HG03108 (cell line): ENCODE data around the gene RREB1.

Source experiments
- ATAC-seq: cut with Tn5 transposase; IDR thresholded peaks from one replicate; pipeline ENCODE4 v1.9.1; 2021; ENCODE audit warnings: moderate library complexity; ENCODE audit not compliant: unreplicated experiment

RREB1 gene

DNA sequence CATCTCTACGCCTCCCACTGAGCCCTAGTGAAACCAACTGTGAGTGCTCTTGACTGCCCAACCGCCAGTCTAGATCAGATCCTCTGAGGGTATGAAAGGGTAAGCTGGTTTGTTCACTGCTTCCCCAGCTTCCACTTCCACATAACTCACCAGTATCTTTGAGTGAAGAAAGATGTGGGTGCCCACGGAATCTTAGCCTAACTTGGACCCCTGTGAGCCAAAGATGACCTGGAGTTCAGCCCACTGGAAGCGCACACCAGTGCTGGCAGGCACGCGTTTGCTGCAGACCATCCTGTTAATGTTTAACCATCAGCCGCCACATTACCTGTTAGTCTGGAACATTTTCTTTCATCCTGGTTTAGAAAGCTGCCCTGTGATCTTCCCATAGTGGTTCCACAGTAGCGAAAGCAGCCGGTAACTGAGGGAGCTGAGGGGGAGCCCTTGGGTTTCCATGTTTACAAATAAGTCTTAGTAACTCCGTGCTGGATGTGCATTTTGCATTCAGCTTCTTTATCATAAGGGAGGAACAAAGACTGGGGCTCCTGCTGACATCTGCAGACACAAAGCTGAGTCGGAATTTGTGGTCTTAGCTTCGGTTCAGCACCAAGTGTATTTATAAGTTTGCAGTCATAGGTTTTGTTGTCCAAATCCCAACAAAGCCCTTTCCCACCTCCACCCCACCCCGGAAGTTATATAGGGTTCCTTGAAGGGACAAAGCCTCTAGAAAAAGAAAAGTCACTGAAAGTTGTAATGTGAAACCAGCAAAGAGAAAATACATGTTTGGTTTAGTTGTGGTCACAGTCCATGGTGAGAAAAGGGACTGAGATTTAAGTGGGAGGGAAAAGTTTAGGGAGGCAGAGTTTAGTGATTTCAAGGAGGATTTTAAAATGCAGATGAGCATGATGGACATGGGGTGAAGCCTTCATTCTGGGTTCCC, 134.2 kb downstream of the RREB1 start:
- no peak for ATAC-seq

DNA sequence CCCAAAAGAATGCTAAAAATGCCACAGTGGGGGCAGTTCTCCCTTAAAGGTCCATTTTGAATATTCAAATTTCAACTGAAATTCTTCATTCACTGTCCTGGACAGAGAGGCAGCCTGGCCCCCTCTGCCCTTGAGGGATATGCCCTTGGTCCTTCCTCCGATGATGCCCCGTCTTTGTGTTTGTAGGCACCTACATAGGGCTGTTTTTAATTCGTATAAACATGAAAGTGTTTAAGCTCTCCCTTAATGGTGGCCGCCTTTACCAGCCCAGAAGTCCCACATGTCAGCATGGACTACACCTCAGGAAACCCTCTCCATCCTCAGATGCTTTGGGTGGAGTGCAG, 135.0 kb downstream of the RREB1 start:
- ATAC-seq, result no peak

DNA sequence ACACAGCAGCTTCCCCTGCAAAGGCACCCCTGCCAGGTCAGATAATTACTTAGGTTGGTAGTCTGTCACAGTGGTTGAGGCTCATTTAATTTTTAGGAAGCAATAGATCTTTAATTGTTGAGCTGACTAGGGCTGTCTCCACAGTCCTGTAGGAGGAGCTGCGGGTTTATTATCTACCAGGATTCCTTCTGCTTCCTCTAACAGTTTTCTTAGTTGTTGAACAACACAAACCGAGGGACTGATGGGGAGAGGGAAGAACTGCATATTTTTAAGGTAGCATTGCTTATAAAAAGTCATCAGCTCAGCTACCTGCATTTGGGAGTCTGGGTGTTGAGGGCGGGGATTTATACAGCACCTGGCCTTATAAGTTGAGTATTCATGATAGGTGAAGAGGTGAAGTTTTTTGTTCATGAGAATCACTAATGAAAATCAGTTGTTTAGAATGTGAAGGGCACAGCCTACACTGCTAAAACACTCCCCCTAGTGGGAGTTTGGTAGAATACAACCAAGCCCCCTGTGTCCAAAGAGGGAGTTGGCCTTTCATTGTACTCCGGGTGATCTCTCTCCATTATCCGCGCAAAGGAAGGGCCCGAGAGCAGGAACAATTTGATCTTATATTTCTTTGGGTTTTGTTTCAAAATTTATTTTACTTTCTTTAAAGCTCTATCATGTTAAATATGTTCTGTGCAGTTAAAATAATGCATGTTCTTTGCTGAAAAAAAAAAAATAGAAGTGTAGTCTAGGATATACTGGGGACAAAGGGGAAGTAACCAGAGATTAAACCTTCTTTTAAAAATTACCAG, 135.6 kb downstream of the RREB1 start:
- no peak for ATAC-seq

DNA sequence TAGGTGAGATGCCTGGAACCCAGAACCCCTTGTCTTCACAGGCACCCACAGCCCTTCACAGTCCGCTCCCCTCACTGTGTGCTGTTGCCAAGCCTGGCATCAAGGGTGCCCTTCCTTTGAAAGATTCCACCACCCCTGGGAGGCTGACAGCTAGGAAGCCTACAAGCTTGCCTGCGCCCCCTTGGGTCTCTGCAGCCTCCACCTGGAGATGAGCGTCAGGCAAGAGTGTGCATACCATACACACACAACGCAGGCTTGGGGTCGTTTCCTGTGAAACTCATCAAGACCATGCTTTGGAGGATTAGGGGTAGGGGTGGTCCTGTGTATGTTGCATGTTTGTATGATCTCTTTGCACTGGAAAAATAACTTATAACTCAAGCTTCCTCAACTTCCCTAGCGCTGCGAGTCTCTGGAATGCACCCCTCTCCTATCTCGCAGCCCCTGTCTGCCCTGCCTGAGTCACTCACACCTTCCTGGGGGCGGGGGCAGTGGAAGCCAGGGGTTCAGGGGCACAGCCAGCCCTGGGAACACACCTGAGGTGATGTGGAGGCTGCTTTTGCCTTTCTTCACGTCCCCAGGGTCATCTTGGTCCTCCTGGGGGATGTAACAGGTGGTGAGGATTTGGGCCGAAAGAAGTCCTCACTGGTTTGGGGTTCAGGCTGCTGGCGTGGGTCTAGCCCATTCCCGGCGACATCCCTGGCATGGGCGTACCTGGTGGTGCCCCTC, 138.1 kb downstream of the RREB1 start:
- ATAC-seq, result no peak

DNA sequence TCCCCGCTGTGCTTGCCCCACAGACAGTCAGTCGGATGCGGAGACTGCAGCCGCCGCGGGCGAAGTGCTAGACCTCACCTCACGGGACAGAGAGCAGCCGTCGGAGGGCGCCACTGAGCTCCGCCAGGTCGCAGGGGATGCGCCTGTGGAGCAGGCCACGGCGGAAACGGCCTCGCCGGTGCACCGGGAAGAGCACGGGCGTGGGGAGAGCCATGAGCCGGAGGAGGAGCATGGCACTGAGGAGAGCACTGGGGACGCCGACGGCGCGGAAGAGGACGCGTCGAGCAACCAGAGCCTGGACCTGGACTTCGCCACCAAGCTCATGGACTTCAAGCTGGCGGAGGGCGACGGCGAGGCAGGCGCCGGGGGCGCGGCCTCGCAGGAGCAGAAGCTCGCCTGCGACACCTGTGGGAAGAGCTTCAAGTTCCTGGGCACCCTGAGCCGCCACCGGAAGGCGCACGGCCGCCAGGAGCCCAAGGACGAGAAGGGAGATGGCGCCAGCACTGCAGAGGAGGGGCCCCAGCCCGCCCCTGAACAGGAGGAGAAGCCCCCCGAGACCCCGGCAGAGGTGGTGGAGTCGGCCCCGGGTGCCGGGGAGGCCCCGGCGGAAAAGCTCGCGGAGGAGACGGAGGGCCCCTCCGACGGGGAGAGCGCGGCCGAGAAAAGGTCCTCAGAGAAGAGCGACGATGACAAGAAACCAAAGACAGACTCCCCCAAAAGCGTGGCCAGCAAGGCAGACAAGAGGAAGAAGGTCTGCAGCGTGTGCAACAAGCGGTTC, 138.8 kb downstream of the RREB1 start:
- ATAC-seq, result no peak

DNA sequence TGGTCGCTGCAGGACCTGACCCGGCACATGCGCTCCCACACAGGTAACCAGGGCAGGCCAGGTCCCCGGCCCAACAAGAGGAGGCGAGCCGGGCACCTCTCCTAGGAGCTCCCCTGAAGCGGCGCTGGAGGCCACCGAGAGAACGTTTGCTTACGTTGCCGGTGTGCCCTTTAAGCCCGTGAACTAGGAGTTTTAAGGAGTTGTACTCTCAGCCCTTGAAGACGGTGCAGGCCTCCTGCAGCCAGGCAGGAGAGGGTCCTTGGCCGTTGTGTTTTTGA, 139.4 kb downstream of the RREB1 start:
- ATAC-seq, result no peak

DNA sequence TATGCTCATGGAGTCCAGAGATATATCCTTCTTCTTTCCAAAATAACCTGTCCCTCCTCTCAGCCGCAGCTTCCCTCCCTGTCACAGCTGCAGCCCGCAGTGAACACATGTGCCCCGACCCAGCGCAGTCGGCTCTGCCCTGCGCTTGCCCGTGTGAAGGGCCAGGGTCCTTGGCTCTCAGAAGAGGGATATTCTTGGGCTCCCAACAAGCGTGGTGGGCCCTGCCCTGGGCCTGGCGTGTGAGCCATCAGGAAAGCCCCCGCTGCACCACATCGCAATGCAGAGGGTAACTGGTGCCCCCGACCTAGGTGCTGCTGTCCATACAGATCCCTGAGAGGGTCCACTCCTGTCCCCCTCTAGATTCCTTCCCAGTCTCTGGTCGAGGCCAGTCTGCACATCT, 140.1 kb downstream of the RREB1 start:
- no peak for ATAC-seq

DNA sequence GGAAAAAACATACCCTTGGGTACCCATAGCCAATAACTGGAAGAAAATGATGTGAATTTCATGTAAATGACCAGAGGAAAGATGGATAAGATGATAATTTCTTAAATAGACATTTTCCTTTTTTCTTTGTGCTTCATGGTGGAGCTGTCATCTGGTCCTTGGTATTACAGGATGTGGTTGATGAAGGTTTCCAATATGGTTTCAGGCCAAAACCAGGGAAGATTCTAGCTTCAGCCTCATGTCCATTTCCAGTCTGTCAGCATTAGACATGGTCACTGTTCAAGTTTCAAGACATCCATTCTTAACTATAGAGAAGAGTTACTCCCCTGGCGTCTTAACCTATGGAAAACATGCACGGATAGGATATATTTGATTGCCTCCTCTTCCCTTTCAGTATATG, 141.6 kb downstream of the RREB1 start:
- ATAC-seq, result no peak

DNA sequence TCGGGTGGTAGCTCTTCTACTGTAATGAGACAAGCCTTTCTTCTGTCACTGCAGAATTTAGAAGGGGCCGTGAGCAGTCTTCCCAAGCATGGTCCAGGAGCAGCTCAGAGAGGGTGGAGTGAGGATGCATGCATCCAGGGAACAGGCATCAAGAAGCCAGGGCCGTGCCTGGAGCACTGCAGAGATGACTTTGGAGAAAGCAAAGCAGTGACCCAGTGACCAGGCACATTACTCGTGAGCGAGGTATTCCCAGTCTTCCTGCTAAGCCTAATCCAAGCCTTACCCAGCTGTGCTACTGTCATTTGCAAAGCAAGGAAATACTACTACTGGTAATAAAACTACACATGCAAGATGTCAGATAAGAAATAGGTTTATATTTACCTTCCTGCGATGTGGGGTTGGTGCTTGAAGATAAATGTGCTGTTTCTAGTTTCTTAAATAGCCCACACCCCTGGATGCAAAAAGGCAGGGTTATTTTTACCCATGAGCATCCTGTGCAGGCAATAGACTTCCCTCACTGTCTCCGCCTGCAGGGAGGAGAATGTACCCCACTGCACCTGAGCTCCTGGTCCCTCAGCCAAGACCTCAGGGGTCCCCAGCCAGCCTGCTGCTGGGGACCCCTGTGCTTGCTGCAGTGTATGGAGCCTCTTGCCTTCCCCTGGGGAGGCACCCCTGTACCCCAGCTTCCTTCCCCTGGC, 142.3 kb downstream of the RREB1 start:
- no peak for ATAC-seq

DNA sequence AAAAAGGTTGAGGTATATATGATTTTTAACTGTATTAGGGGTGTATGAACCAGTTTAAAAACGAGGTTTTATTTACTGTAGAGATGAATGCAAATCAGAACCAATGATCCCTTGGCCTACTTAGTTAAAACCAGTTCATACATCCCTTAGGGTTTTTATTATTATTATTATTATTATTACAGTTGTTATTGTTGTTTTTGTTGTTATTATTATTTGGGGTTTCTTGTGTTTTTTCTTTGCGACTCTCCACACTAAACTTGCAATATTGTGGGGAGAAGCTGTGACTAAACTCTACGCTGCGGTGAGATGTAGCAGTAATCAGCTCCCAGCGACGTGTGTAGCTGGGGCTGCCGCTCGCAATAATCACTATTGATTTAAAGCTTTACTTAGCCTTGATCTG, 143.1 kb downstream of the RREB1 start:
- no peak for ATAC-seq

DNA sequence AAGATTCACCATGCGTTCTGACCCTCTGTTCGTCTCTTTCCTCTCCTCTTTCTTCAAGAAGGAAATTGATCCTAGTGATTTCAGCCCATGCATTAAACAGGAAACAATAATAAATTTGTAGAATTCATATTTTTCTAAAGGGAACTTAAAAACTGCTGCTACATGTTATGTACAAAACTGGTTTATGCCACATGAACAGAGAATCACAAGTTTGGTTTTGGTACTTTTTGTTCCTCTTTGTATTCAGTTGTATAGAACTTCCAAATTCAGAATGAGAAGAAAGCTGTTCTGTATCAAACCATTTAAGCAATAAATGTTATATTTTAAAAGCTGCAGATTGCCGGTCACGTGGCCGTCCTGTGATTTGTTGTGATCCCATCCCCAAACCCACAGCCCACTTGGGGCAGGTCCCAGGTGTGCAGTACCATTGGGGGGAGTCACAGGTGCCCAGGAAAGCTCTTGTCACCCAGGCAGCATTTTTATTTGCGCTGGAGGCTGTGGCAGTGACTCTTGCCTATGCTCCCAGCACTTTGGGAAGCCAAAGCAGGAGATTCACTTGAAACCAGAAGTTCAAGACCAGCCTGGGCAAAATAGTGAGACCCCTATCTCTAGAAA, 144.0 kb downstream of the RREB1 start:
- no peak for ATAC-seq

DNA sequence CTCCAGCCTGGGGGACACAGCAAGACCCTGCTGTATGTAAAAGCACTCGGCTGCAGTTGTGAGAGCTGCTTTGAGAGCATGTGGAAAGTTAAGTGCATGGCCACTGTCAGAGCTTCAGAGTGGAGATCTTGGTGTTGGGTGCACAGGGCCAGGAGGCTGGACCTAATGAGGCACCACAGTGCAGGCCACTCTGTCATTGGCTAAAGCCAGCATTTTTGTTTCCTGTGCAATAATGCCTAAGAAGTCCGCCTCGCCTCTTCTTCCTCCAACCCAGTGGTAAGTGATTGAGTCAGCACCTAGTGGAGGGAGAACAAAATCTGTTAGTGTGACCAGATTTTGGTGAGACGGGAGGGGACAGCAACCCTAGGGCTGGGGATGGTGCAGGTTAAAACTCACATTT, 144.6 kb downstream of the RREB1 start:
- ATAC-seq, result no peak

DNA sequence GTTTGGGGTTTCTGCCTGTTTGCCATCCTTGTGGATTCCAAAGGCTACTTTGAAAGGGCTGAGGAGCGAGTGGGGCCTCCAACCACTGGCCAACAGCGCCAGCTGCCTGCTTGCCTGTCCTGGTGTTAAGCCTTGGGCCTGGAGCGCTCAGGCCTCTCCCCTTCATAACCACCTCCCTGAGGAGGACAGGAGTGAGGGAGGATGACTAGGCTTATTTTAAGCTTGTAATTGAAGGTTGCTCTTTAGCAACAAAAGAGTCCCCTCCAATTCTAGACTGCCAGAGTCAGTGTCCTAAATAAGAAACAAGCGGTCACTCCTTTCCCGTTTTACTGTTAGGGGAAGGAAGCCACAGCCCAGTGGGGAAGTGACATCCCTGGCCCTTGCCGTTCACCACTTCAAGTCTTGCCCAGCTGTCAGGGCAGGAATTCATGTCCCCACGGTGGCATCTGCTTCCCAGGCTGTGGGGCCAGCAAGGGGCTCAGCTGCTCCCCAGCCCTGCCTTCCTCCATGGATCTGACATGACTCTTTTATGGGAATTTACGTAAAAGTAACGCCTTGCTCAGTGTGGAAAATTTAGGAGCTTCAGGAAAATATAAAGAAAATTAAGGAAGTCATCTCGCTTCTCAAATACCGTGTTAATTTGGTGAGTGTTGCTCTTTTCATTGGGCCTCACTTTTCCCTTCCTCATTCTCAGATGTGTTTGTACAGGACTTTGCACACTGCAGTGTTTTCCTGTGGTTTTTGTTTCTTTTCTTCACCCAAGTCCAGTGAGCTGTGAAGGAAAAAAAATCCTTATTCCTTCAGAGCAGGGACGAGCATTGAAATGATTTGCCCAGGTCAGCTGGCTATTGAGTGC, 147.4 kb downstream of the RREB1 start:
- ATAC-seq, result no peak

DNA sequence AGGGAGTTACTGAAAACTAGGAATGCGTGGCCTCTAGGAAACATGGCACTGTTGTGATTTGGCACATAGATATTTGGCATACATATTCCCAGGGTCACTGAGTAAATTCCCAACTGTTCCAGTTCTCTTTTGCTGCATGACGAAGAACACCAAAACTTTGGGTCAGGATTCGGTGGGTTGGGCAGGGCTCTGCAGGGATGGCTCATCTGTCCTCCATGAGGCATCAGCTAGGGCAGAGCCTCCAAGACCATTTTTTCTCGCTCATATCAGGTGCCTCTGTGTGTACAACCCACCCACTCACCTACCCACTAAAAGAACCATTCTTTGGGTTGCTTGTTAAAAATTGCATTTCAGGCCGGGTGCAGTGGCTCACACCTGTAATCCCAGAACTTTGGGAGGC, 148.2 kb downstream of the RREB1 start:
- ATAC-seq, result no peak

DNA sequence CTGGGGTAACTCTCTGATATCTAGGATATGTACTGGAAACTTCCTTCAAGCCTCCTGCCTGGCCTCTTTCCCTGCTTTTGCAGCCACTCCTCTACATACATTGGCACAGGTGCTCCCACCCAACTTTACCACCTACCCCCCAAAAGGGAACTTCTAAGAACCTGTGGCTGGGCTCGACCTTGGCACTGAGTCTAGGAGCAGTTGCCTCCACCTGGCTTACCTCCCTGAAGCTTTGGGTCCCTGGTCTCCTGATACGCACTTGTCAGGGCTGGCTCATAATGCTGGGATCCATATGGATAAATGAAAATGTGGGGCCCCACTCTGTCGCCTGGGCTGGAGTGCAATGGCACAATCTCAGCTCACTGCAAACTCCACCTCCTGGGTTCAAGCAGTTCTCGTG, 149.0 kb downstream of the RREB1 start:
- no peak for ATAC-seq

DNA sequence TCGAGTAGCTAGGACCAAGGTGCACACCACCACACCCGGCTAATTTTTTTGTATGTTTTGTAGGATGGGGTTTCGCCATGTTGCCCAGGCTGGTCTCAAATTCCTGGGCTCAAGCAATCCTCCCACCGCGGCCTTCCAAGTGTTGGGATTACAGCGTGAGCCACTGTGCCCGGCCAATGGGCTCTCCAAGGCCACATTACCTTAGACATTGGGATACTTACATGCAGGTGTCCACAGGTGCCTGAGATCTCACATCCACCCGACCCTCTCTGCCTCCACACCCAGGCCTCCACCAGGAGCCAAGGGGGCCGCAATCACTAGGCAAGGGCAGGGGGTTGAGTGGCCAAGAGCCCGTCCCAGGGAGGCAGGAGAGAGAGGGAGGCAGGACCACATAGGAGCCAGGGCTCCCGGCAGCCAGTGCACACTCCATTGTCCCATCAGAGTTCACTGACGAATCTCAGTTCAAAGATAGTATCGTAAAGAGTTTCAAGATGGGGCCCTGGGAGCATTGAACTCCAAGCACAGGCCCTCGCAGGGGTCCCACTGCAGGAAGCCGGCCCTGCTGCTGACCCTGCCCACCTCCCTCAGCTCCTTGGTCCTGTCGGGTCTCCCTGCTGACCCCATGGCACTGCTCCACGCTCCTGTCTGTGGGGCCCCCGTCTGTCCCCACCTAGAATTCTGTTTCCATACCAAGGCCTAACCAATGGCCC, 149.9 kb downstream of the RREB1 start:
- no peak for ATAC-seq

DNA sequence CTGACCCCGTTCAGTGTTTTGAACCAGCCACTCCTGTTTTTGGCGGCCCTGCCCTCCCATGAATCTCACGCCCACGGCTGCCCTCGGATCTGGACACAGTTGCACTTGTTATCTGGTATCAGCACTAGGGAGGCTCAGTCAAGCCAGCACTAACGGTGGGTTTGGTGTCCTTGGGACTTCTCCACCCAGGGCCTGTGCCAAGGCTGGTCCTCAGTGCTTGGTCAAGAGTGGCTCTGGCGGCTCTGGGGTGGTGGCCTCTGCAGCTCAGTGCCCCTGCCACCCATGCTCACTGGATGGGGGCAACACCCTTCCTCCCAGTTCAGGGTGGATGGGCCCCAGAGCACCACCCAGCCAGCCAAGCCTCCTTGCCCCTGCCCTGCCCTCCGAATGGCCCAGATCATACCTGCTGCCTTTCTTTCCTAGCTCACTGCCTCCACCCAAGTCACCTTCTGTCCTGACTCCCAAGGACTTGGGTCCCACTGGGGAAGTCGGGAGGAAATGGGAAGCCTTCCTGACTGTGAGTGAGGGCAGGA, 150.5 kb downstream of the RREB1 start:
- no peak for ATAC-seq
